Stimulated activated CD4-positive, alpha-beta T cell treated with anti-CD3 and anti-CD28 coated beads, Interleukin-1b, Interleukin-23, amount 100 ng/mL, for 4 hours (primary cell): Measurements from ENCODE around the gene KIF21A.
A peak's percentile ranks its signal among the peaks of the same experiment; 100 is the strongest.

Experiments
- DNase-seq, 2 donors: peaks; one replicate each; pipeline ENCODE4 v3.0.0-alpha.2; 2020; ENCODE audit warnings: low read depth in 2 of 2

Gene KIF21A

GRCh38 chr12:39272871-39273655 is 169.9 kb downstream of the KIF21A start:
- DNase-seq: peak in 1 of 2 donors; percentile 5

- no peak for DNase-seq
Observed at GRCh38 chr12:39269492-39269891, 173.4 kb downstream of the KIF21A start.

- no peak for DNase-seq
Observed at GRCh38 chr12:39267886-39268285, 175.0 kb downstream of the KIF21A start.

GRCh38 chr12:39252628-39253027 is 190.3 kb downstream of the KIF21A start:
- DNase-seq: no peak
